Measurements from ENCODE around the gene NRL. TPM values are rescaled to one million over a fixed set of nuclear protein-coding genes. Genes with fewer than 3 reads are reported as not detected.

Gene NRL
- total RNA-seq, 6 donors from 2014 or later = 2.6 to 9.8 (median 4.4) TPM

GRCh38 chr14:24147761-24148428 is 33.1 kb upstream of the NRL start:
- DNase-seq = no peak
- peaks cover 29 to 52% (median 43%) of the 10 kb centered on the region in 4 donors for H3K36me3 ChIP-seq

GRCh38 chr14:24146978-24147760 is 32.4 kb upstream of the NRL start, which contains the start of gene RNF31:
RNF31 (plus strand) TSS chr14:24147498; CDS start chr14:24147699, 201 bp downstream.
- peaks cover 29 to 45% (median 37%) of the 10 kb centered on the region in 4 donors for H3K36me3 ChIP-seq
- peak; percentile 94 to 99 for DNase-seq
- H3K27ac ChIP-seq = peak within 1 kb of the TSS; percentile 87 to 96 (median 92)
- no peaks in the 10 kb centered on the region for H3K27me3 ChIP-seq
- 0 to 1% methylated on average over 10 to 39 of the region's 57 CpGs for WGBS, 2 donors
- TF ChIP-seq POLR2A (IDR thresholded peaks at IDR 0.05) = peak in 3 of 4 donors; percentile 43 to 71 (median 70)
- TF ChIP-seq POLR2AphosphoS5 (IDR thresholded peaks at IDR 0.05) = peak; percentile 48 to 74
- TF ChIP-seq CTCF (IDR thresholded peaks at IDR 0.05) = no peak
- TF ChIP-seq EP300 (IDR thresholded peaks at IDR 0.05) = no peak
- H3K9me3 ChIP-seq = no peaks in the 10 kb centered on the region
- H3K4me3 ChIP-seq = peak within 1 kb of the TSS; percentile 67 to 99 (median 93)
- ATAC-seq (ENCODE audit: low FRiP score in 2 of 2) = peak; percentile 97 to 98
- peaks cover 22 to 41% (median 25%) of the 10 kb centered on the region in 4 donors for H3K4me1 ChIP-seq

More at GRCh38 chr14:24147761-24148428, 33.1 kb upstream of the NRL start:
- Histone ChIP-seq H3K4me3 (peak overlapping the region; percentile 67 to 99 (median 93)), H3K4me1 (peaks cover 19 to 37% (median 23%) of the 10 kb centered on the region in 4 donors), H3K27me3 (no peaks in the 10 kb centered on the region), H3K27ac (peak overlapping the region; percentile 87 to 96 (median 91)), H3K9me3 (no peaks in the 10 kb centered on the region)
- TF ChIP-seq POLR2A (IDR thresholded peaks at IDR 0.05) (no peak), EP300 (IDR thresholded peaks at IDR 0.05) (no peak), CTCF (IDR thresholded peaks at IDR 0.05) (no peak), POLR2AphosphoS5 (IDR thresholded peaks at IDR 0.05) (no peak)
- WGBS, 2 donors = 10 to 13% methylated on average over 12 to 17 of the region's 29 CpGs
- ATAC-seq (ENCODE audit: low FRiP score in 2 of 2) = no peak

- H3K27ac ChIP-seq = peak within 1 kb of the TSS; percentile 87 to 96 (median 92)
- no peaks in the 10 kb centered on the region for H3K9me3 ChIP-seq
- H3K4me3 ChIP-seq = peak within 1 kb of the TSS; percentile 67 to 99 (median 93)
- WGBS, 2 donors = 0 to 1% methylated on average over 16 to 24 of the region's 25 CpGs
- TF ChIP-seq CTCF (IDR thresholded peaks at IDR 0.05) = no peak
- TF ChIP-seq EP300 (IDR thresholded peaks at IDR 0.05) = no peak
- TF ChIP-seq POLR2AphosphoS5 (IDR thresholded peaks at IDR 0.05) = peak; percentile 64 to 67
- TF ChIP-seq POLR2A (IDR thresholded peaks at IDR 0.05) = peak in 2 of 4 donors; percentile 41 to 54
- ATAC-seq (ENCODE audit: low FRiP score in 2 of 2) = peak; percentile 93 to 95
- H3K4me1 ChIP-seq = peaks cover 26 to 45% (median 29%) of the 10 kb centered on the region in 4 donors
- H3K27me3 ChIP-seq = no peaks in the 10 kb centered on the region
- H3K36me3 ChIP-seq = peaks cover 24 to 38% (median 31%) of the 10 kb centered on the region in 4 donors
- peak; percentile 91 to 99 for DNase-seq
These were observed 31.8 kb upstream of the NRL start, which contains the start of gene PSME2 for GRCh38 chr14:24146453-24146977. PSME2 (minus strand) TSS chr14:24146610; CDS start chr14:24146581, 29 bp downstream.

GRCh38 chr14:24145690-24146452 is 31.1 kb upstream of the NRL start:
- WGBS, 2 donors = 7 to 11% methylated on average over 7 to 9 of the region's 9 CpGs
- Histone ChIP-seq H3K27ac (peak overlapping the region; percentile 87 to 96 (median 92)), H3K36me3 (peaks cover 21 to 32% (median 25%) of the 10 kb centered on the region in 4 donors), H3K4me1 (peaks cover 26 to 47% (median 29%) of the 10 kb centered on the region in 4 donors), H3K9me3 (no peaks in the 10 kb centered on the region), H3K27me3 (no peaks in the 10 kb centered on the region), H3K4me3 (peak overlapping the region; percentile 43 to 99 (median 93))
- DNase-seq = no peak
- no peak for TF ChIP-seq CTCF (IDR thresholded peaks at IDR 0.05)
- no peak for TF ChIP-seq EP300 (IDR thresholded peaks at IDR 0.05)
- TF ChIP-seq POLR2A (IDR thresholded peaks at IDR 0.05) = no peak
- no peak for TF ChIP-seq POLR2AphosphoS5 (IDR thresholded peaks at IDR 0.05)
- ATAC-seq (ENCODE audit: low FRiP score in 2 of 2) = no peak
